ENCODE data around the gene RPLP2.

RPLP2 gene

DNA sequence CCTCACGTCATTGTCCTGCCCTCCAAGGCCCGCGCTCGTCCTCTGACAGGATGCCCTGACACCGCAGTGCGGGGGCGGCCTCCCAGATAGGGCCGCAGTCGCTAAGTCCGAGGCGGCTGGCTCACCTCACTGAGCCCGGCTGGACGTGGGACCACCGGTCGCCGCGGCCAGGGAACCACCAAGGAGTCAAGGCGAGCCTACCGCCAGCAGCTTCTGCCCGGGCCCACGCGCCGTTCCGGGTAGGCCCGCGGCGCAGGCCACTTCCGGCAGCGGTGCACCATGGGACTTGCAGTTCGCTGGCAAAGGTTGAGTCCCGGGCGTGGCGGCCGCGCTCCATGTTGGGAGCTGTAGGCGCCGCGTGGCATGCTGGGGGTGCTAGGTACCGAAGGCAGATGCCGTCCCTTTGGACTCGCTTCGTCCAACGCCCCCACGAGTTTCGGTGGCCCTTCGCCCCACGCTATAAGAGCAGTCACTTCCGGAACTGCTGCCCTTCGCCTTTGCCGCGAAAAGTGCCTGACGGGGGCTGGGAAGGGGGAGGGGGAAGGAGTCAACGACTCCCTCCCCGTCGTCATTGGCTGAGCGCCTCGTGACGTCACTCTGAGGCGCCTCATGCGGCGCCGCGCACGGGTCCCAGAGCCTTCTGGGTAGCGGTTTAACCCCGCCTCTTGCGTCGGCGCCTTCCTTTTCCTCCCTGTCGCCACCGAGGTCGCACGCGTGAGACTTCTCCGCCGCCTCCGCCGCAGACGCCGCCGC, at the start of gene RPLP2:
Gene RPLP2 (plus strand): TSS at position 681 of the 753 bp plus-strand sequence. CDS start 268 bp downstream, outside the sequence.
- peak; percentile 96 for DNase-seq (ENCODE audit: low read depth)

DNA sequence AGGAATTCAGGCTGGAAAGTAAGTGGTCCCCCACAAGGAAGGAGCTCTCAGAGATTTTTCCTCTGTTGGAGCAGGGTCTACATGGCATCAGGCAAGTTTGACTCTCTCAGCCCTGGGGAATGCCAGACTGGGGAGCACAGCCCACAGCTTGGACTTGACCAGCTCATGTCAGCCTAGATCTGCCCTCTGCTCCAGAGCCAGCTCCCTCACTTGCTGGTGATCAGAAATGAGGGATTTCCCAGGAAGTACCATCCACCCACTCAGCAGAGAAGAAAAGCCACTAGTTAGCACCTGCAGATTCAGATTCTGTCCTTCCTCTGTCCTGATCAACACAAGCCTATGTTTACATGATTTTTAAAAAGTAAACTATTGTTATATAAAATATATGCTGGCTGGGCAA, 49.5 kb upstream of the RPLP2 start:
- DNase-seq (ENCODE audit: low read depth) = no peak

DNA sequence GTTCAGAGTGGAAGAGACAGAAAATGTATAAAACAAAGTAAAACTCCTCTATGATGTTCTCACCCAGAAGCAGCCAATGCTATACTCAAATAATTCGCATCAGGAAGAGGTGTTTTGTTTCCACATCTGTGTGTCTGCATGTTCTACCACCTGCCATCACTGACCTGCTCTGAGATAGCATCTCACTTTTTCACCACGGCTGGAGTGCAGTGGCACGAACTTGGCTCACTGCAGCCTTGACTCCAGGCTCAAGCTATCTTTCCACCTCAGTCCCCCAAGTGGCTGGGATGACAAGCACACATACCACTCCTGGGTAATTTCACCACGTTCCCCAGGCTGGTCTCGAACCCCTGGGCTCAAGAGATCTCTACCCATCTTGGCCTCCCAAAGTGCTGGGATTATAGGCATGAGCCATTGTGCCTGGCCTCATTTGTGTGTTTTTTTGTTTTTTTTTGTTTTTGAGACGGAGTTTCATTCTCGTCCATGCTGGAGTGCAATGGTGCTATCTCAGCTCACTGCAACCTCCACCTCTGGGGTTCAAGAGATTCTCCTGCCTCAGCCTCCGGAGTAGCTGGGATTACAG, 48.1 kb upstream of the RPLP2 start:
- DNase-seq (ENCODE audit: low read depth) = no peak

DNA sequence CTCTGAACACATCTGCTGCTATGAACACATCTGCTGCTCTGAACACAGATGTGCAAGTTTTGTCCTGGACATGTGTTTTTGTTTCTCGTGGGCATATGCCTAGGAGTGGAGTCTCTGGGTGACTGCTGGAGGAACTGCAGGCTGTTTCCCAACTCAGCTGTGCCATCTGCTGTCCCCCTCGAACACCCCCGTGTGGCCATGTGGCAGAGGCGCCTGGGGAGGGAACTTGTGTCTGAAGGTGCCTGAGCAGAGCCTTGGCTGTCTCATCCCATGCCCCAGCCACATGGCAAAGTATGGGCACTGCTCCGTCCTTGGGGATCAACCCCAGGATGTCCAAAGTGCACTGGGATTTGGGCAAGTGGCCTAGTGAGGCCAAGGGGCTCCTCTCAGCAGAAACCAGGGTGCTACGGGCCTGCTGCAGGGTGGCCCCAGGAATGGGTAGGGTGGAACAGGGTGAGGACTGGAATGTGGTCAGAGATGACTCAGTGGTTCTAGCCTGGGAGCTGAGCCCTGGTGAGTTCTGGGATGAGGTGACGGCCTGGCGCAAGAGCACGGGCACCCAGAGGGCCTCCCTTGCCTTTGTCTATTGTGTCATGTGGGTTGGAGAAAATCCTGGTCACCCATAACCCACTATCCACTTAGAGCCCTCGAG, 47.2 kb upstream of the RPLP2 start:
- DNase-seq (ENCODE audit: low read depth) = no peak

DNA sequence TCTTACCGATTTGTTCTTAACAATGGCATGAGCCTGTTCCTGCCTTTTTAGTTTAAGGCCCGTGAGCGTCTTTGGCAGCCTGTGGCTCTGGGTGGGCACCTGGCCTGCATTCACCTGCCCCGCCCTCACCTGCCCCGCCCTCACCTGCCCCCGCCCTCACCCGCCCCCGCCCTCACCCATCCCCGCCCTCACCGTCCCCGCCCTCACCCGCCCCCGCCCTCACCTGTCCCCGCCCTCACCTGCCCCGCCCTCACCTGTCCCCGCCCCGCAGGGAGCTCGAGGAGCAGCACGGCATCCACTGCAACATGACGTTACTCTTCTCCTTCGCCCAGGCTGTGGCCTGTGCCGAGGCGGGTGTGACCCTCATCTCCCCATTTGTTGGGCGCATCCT, 46.7 kb upstream of the RPLP2 start:
- DNase-seq (ENCODE audit: low read depth) = no peak

DNA sequence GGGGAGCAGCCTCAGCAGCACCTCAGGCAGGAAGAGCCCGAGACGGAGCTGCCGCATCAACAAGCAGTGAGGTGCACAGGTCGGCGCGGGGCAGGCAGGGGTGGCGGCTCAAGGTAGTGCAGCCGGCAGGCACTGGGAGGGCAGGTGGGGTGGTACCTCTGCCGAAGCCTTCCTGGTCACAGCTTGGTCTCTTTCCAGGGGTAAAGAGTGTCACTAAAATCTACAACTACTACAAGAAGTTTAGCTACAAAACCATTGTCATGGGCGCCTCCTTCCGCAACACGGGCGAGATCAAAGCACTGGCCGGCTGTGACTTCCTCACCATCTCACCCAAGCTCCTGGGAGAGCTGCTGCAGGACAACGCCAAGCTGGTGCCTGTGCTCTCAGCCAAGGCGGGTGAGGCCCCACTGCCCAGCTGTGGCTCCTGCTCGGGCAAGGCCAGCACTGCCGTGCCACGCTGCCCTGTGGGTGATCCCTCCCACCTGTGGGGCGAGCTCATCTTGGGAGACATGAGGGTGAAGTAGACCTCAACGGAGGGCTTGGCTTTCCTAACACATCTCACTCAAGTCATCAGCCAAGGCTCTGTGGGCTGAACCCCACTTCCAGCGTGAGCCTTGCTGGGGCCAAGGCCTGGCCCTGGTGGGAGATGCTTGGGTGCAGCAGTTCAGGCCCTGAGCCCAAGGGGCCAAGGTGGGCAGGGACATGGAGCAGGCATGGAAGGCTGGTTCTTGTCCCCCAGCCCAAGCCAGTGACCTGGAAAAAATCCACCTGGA, 46.0 kb upstream of the RPLP2 start:
- DNase-seq (ENCODE audit: low read depth) = no peak

DNA sequence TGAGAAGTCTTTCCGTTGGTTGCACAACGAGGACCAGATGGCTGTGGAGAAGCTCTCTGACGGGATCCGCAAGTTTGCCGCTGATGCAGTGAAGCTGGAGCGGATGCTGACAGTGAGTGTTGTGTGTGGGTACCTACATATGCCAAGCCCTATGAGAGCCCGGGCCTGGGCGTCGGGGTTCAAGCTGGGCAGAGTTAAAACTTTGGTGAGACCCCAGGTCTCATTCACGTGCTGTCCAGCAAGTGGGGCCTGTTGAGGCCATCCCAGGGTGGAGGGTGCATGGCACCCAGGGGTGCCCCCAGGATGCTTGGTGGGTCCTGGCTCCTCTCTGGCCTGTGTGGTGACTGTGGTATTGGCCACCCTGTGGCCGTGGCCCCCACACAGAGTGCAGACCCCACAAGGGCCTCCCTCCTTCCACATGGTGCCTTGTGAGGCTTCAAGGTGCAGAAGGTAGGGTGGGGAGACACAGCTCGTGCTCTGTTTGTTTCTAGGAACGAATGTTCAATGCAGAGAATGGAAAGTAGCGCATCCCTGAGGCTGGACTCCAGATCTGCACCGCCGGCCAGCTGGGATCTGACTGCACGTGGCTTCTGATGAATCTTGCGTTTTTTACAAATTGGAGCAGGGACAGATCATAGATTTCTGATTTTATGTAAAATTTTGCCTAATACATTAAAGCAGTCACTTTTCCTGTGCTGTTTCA, 45.3 kb upstream of the RPLP2 start:
- no peak for DNase-seq (ENCODE audit: low read depth)

DNA sequence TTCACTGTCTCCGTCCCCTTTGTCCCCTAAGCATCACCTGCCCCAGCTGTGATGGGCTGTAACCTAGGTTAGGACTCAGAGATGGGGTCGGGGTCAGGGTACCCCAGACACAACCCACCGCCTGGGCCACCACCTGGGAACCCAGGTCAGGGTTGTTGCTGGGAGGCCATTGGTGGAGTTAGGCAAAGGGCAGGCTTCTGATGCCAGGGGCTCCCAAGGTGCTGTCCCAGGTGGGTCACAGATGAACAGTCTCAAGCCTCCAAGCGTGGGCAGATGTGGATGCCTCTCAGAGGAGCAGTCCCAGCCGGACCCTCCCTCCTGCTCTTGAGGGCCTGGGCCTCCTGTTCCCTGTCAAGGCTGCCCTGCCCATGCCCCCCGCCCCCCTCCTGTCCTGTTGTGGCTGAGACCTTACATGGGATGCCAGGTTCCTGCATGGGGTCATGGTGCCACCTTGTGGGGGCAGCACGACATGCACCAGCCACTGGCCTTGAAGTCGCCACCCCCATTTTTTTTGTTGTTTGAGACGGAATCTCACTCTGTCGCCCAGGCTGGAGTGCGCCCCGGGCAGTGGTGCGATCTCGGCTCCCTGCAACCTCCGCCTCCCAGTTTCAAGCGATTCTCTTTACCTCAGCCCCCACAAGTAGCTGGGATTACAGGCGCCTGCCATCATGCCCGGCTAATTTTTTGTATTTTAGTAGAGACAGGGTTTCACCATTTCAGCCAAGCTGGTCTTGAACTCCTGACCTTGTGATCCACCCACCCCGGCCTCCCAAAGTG, 44.6 kb upstream of the RPLP2 start:
- peak; percentile 42 for DNase-seq (ENCODE audit: low read depth)

DNA sequence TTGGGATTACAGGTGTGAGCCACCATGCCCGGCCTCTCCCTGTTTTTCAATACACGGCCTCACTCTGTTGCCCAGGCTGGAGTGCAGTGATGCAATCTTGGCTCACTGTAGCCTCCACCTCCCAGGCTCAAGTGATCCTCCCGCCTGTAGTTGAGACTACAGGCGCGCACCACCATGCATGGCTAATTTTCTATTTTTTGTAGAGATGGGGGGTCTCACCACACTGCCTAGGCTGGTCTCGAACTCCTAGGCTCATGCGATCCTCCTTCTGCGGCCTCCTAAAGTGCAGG, 44.0 kb upstream of the RPLP2 start:
- no peak for DNase-seq (ENCODE audit: low read depth)

DNA sequence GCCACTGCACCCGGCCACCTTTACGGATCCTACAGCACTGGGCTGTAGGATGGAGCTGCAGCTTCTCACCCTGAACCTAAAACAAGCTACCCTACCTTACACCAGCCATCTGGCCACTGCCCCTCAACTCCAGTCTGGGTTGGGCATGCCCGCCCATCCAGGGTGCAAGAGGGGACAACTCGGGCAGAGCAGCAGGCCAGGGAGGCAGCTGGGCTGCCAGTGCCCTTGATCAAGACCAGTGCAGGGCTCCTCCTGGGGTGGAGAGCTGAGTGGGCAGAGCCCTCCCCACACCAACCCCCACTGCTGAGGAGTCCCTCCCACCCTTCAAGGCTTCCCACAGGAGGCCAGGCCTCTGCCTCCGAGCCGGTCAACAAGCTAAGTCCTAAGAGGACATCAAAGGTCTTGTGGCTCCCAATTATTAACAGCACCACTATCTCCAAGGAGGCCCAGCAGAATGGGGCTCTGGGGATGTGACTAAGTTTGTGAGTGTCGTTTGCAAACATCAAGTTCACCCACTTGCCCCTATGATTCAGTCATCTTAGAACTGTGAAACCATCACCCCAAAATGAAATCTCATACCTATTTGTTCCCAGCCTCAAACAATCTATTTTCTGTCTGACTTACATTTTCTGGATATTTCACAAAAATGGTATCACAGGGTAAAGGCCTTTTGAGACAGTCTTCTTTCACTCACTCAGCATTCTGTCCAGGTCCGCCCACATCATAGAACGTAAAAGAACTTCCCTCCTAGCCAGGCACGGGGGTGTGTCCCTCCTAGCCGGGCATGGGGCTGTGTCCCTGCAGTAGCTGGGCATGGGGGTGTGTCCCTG, 43.4 kb upstream of the RPLP2 start:
- DNase-seq (ENCODE audit: low read depth) = no peak

DNA sequence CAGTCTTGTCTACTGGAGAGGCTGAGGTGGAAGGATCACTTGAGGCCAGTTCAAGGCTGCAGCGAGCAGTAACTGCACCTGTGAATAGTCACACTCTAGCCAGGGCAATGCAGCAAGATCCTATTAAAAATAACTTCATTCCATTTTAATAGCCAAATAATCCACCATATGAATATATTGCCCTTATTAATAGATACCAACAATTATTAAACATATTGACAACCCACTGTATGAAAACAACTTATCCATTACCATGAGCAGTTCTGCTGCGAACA, 42.9 kb upstream of the RPLP2 start:
- no peak for DNase-seq (ENCODE audit: low read depth)

DNA sequence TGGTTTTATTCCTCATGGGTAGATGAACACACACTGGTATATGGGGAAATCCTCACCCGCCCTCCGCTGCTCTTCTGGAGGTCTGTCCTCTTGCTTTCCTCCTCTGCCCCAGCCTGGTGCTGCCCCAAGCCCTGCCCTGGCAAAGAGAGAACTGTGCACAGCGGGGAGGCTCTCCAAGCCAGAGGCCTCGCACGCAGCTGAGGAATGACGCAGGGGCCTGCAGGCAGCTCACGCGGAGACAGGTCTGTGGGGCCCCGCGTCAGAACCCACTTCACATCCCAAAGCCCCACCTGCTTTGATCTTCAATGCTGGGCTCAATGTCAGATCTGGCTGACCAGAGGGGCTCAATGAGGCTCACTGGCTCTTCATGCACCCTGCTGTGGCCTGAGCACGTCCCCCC, 42.5 kb upstream of the RPLP2 start:
- no peak for DNase-seq (ENCODE audit: low read depth)

DNA sequence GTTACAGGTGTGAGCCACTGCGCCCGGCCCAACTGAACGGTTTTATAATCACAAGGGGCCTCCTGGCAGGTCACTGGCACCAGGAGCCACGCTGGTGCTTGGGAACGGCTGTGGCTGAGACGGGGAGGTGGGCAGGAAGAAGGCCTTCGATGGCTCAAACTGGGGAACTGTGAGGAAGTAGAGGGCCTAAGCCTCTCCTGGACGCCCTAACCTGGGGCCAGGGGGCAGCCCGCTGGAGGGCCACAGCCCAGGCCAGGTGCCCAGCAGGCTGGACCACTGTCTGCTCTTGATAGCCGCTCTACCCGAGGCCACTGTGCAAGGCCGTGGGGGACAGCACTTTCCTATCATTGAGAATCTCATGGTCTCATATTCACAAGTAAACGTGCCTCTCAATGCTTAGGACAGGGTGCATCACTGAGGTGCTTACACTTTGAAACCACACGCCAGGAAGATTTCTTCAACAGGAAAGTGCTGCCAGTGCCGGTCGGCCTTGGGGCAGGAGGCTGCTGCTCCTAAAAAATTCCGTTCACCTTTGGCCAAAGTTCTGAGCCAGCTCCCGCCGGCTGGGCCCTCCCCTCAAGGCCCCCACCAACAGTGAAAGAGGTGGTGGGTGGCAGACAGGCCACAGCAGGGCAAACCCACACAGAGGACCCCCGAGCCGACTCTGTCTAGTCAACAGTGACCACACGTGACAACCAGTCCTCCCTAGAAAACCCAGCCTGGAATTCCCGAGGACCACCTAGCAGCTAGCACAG, 39.7 kb upstream of the RPLP2 start:
- no peak for DNase-seq (ENCODE audit: low read depth)

DNA sequence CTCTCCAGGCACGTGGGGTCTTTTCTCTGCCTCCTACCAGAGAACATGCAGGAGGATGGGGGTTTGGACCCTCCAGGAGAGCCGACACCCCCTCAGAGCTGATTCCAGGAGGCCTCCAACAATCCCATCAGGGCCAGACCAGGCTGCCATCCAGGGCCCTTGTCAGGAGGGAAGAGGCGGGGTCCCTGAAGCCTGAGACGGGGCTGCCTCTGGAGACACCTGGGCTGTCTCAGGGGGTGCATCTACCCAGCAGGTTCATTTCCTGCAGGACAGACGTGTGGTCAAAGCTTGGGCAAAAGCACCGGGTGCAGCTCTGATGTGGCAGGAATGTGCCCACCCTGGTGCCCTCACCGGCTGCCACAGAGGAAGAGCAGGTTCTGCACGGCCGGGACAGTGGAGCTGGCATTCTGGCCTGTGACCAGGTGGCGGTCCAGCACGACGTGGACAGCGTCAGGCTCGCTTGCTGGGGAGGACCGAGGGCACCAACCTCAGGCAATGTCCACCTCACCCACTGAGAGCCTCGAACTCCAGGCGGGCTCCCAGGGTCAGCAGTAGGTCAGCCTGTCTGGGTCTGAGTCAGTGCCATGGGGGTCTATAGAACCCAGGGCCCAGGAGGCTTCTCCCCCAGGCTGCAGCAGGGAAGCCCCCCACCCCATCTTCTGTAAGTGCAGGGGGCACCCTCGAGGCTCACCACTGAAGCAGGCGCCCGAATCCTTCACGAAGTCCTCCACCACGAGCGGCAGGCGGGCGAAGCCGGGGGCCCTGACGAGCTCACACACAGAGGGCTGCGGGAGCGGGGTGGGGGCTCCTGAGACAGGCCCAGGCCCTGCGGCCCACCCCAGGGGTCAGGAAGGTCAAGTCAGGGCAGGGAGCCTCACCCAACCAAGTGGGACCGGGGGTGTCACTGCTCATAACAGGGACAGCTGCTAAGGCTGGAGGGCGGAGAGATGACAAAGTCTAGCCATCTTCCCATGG, 38.8 kb upstream of the RPLP2 start:
- no peak for DNase-seq (ENCODE audit: low read depth)

DNA sequence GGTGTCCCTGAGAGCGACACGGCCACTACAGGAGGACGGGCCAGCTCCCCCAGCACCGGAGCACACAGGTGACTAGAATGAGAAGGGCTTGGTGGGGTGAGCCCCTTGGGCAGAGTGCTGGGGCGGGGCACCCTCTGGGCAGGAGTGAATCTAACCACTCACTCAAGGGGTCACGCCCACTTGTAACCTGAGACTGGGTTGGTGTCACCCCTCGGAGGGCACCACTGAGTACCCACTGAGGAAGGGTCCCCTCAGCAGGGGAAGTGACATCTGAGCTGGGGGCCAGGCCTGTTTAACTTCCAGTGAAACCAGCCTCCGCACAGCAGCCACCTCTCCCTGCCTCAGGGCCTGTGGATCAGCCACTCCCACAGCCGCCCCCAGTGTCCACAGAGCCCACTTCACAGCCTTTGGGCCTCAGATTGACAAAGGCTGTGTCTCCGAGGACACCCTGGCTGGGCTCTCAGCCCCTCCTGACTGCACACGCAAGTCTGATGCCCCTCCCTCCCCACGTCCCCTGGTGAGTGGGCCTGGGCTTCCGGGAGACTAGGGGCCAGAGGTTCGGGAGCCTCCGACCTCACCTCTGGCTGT, 38.1 kb upstream of the RPLP2 start:
- no peak for DNase-seq (ENCODE audit: low read depth)

DNA sequence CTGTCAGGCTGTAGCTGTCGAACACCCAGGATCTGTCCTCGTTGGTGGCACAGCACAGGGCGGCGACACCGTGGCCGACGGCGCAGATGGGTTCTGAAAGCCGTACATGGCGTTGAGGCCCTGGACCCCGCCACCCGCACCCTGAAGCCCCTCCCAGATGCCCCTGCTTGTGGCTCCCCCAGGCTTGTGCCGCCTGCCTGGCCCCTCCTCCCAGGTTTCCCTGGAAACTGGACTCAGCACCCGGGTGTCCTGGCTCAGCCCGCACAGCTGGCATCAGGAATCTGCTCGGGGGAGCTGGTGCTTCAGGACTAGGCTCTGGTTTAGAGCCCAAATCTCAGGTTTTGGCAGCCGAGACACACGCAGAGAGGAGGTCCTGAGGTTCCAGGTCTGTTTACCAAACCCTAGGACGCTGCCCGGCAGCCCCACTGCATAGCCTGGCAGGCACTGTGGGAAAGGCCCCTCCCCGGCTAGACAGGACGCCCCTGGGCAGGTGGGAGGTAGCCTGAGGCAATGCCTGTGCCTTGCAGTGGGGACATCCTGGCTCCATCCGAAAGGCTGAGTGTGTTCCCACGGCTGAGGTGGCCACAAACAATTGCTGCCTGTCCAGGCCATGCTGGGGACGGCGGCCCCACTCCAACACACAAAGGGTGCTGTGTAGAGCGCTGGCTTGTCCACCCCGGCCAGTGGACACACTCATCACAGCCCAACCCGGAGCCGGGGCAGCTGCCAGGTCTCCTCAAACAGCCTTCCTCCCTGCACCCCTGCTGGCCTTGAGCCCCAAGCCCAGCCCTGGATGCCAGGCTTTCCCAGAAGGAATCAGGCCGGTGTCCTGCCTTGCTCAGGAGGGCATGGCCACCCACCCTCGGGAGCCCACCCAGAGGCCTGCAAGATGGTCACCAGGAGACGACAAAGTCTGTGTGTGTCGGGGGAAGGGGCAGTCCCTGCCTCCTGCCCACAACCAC, 37.1 kb upstream of the RPLP2 start:
- no peak for DNase-seq (ENCODE audit: low read depth)

DNA sequence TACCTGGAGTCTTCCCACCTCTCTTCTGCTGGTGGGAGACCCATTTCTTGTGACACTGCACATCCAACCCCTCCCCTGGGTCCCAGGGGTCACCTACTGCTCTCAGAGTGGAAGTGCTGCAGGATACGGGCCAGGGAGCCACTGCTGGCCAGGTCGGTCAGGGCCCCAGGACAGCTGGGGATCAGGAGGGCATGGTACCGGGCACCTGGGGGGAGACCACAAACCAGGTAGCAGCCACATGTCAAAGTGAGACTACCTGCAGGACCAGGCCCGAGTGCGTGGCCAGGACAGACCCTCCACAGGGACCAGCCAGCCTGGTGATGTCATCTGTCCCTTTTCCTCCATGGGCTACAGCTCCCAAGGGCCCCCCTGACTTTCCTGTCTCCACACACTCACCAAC, 36.3 kb upstream of the RPLP2 start:
- no peak for DNase-seq (ENCODE audit: low read depth)
